Endothelial cell of umbilical vein (primary cell): ENCODE results near the gene MED27. TPM values are rescaled to one million over a fixed set of nuclear protein-coding genes. Genes with fewer than 3 reads are reported as not detected.

ENCODE experiments used
- BruUV-seq: library from RNA; stranded (reverse); fragments of 400-500 nt; replicated peaks from 2 replicates; lab custom pipeline; 2021; lab: Mats Ljungman, UMichigan
- CTCF ChIA-PET: fragments of 300-600, 350-600 bp; sonication (Branson Sonifier 250); formaldehyde crosslinking; loops from one replicate; lab custom pipeline; 2021; ENCODE audit warnings: antibody characterized with exemption, inconsistent platforms; lab: Charles Lee
- POLR2A ChIA-PET: fragments of 300-600, 350-600 bp; sonication (Branson Sonifier 250); formaldehyde crosslinking; loops from one replicate; lab custom pipeline; 2021; ENCODE audit warnings: antibody characterized with exemption, inconsistent platforms; lab: Charles Lee
- DNase-seq: peaks from one replicate; pipeline ENCODE4 v3.0.0-alpha.2; 2011; ENCODE audit warnings: low read depth, low spot score
- FAIRE-seq: peaks from 2 replicates; lab custom pipeline; 2011; peaks lifted over from hg19 to GRCh38; lab: Jason Lieb, UNC
- H2AFZ ChIP-seq: 2 replicates; pipeline ENCODE4 v1.6.0; 2012; ENCODE audit warnings: low read depth, low read length, control low read depth, inconsistent platforms
- H3K27ac ChIP-seq: 2 replicates; pipeline ENCODE4 v1.5.1; 2011; ENCODE audit warnings: low read depth, mild to moderate bottlenecking, control low read depth, low read length, moderate library complexity; ENCODE audit not compliant: insufficient read depth
- H3K27me3 ChIP-seq, 2 experiments: 2 replicates each; pipeline versions ENCODE4 v1.6.0 to v1.6.1; 2011; ENCODE audit warnings: low read length in 2 of 2, mixed read lengths in 1 of 2; ENCODE audit not compliant: control insufficient read depth in 2 of 2, insufficient read depth in 2 of 2
- H3K36me3 ChIP-seq, 2 experiments: 2 replicates in 1 of 2; 3 replicates in 1 of 2; pipeline ENCODE4 v1.5.1; 2011; ENCODE audit warnings: low read length in 2 of 2, mild to moderate bottlenecking in 1 of 2, moderate library complexity in 1 of 2; ENCODE audit not compliant: control insufficient read depth in 2 of 2, insufficient read depth in 2 of 2; ENCODE audit errors: extremely low read depth in 1 of 2
- H3K4me1 ChIP-seq: 3 replicates; pipeline ENCODE4 v1.5.1; 2011; ENCODE audit warnings: mild to moderate bottlenecking, low read length; ENCODE audit not compliant: control insufficient read depth, insufficient read depth; ENCODE audit errors: extremely low read depth
- H3K4me2 ChIP-seq: 2 replicates; pipeline ENCODE4 v1.6.1; 2011; ENCODE audit warnings: low read length, control low read depth, mixed read lengths; ENCODE audit not compliant: insufficient read depth
- H3K4me3 ChIP-seq, 3 experiments: fragments of 200-600 bp in 1 of 3; sonication (generic), shearing (Covaris generic) in 1 of 3; replicated peaks in 1 of 3; 2 replicates each; pipeline ENCODE4 v1.5.1; 2011 to 2016; ENCODE audit warnings: control low read depth in 3 of 3, low read length in 3 of 3, mild to moderate bottlenecking in 2 of 3, inconsistent platforms in 1 of 3, low read depth in 1 of 3, moderate library complexity in 1 of 3; ENCODE audit not compliant: insufficient read depth in 1 of 3
- H3K79me2 ChIP-seq: 2 replicates; pipeline ENCODE4 v1.6.0; 2012; ENCODE audit warnings: low read length, inconsistent platforms; ENCODE audit not compliant: control insufficient read depth, insufficient read depth
- H3K9ac ChIP-seq: replicated peaks from 2 replicates; pipeline ENCODE3; 2011; ENCODE audit warnings: low read length, control low read depth; ENCODE audit not compliant: insufficient read depth; ENCODE audit errors: extremely low read depth
- H3K9me1 ChIP-seq: replicated peaks from 3 replicates; pipeline ENCODE4 v1.6.0; 2011; ENCODE audit warnings: mild to moderate bottlenecking, low read length; ENCODE audit not compliant: control insufficient read depth, insufficient read depth; ENCODE audit errors: extremely low read depth
- H3K9me3 ChIP-seq: replicated peaks from 2 replicates; pipeline ENCODE4 v1.5.1; 2012; ENCODE audit warnings: low read length, inconsistent platforms; ENCODE audit not compliant: control insufficient read depth, insufficient read depth
- H4K20me1 ChIP-seq: replicated peaks from 2 replicates; pipeline ENCODE3; 2011; ENCODE audit warnings: mild to moderate bottlenecking, low read length; ENCODE audit not compliant: control insufficient read depth, insufficient read depth; ENCODE audit errors: extremely low read depth
- CTCF ChIP-seq, 2 donors: IDR thresholded peaks; 1 replicate in 1 of 2; 2 replicates in 1 of 2; pipeline ENCODE4 v1.5.1; 2011; ENCODE audit warnings: low read length in 2 of 2, mild to moderate bottlenecking in 2 of 2, moderate library complexity in 2 of 2, control low read depth in 1 of 2, inconsistent platforms in 1 of 2, low read depth in 1 of 2; ENCODE audit not compliant: insufficient read depth in 1 of 2; ENCODE audit errors: extremely low read depth in 1 of 2
- EZH2 ChIP-seq: IDR thresholded peaks from 2 replicates; pipeline ENCODE4 v1.6.1; 2012; ENCODE audit warnings: borderline replicate concordance, low read depth, mild to moderate bottlenecking, moderate library complexity, low read length, inconsistent platforms; ENCODE audit not compliant: severe bottlenecking
- FOS ChIP-seq: IDR thresholded peaks from 2 replicates; pipeline ENCODE4 v1.6.1; 2011; ENCODE audit warnings: mild to moderate bottlenecking, low read length, moderate library complexity, borderline replicate concordance; ENCODE audit not compliant: insufficient read depth
- GATA2 ChIP-seq: IDR thresholded peaks from 2 replicates; pipeline ENCODE4 v1.7.0; 2011; ENCODE audit warnings: low read depth, mild to moderate bottlenecking, moderate library complexity, mixed read lengths, low read length; ENCODE audit not compliant: insufficient read length, insufficient read depth
- JUN ChIP-seq: IDR thresholded peaks from 2 replicates; pipeline ENCODE4 v1.6.1; 2011; ENCODE audit warnings: borderline replicate concordance, low read depth; ENCODE audit not compliant: insufficient read length, insufficient read depth
- MAX ChIP-seq: IDR thresholded peaks from 2 replicates; pipeline ENCODE4 v1.6.1; 2011; ENCODE audit not compliant: insufficient read depth, insufficient read length
- MYC ChIP-seq: IDR thresholded peaks from one replicate; pipeline ENCODE4 v1.6.1; 2011; ENCODE audit warnings: mild to moderate bottlenecking, low read depth, low read length
- POLR2A ChIP-seq: IDR thresholded peaks from 2 replicates; pipeline ENCODE4 v1.6.1; 2012; ENCODE audit warnings: low read depth, mild to moderate bottlenecking, control low read depth, low read length
- POLR2AphosphoS5 ChIP-seq: IDR thresholded peaks from 2 replicates; pipeline ENCODE4 v1.6.1; 2012; ENCODE audit warnings: low read depth, mild to moderate bottlenecking, control low read depth, low read length, moderate library complexity; ENCODE audit not compliant: insufficient read depth
- dilution Hi-C: fragments of 300-500 bp; cut with MboI; formaldehyde crosslinking; loops from one replicate; pipeline ENCODE4 v1.15.0; 2019; ENCODE audit warnings: low sequenced_read_pairs; ENCODE audit not compliant: extremely low pct_ligation_motif_present
- intact Hi-C: fragments of 100-400 bp; cut with micrococcal nuclease; formaldehyde crosslinking; loops from one replicate; pipeline ENCODE4 v1.10.0; 2022
- polyA plus RNA-seq, 4 experiments: library from polyadenylated mRNA; depleted of rRNA in 3 of 4; stranded (reverse) in 3 of 4; unstranded in 1 of 4; fragments of >200 nt; gene quantifications; 2 replicates each; pipeline versions ENCODE4 v1.2.1 to v1.2.3, GENCODE V29; 2011 to 2012; ENCODE audit warnings: missing spikeins in 1 of 4
- total RNA-seq: library from RNA; stranded (reverse); gene quantifications from 2 replicates; pipeline ENCODE4 v1.2.3, GENCODE V29; 2021

The MED27 gene
- total and polyA plus RNA-seq, 2 donors (not counting 3 experiments of a cell fraction or from before 2014, with no cell fraction given), result 27.9 to 47.8 TPM

GRCh38 chr9:132094314-132094791 is 14.7 kb upstream of the MED27 start:
- Histone ChIP-seq H2AFZ (no peak overlapping the region), H3K36me3 (no peaks in the 10 kb centered on the region), H3K9me3 (no peaks in the 10 kb centered on the region), H3K4me2 (no peak overlapping the region), H3K4me3 (no peak overlapping the region), H3K27me3 (peaks cover 0 to 6% of the 10 kb centered on the region in 2 experiments), H3K9me1 (no peaks in the 10 kb centered on the region), H4K20me1 (no peaks in the 10 kb centered on the region), H3K27ac (no peak overlapping the region), H3K9ac (no peak overlapping the region), H3K79me2 (no peaks in the 10 kb centered on the region), H3K4me1 (no peaks in the 10 kb centered on the region)
- ChIA-PET CTCF (no interaction called here), POLR2A (no interaction called here)
- no peak for FAIRE-seq
- no TSS peak for BruUV-seq
- no peak for DNase-seq
- dilution Hi-C loops (no loop called here), intact Hi-C loops (no loop called here)
- TF ChIP-seq MYC (no peak), JUN (no peak), POLR2A (no peak), POLR2AphosphoS5 (no peak), CTCF (IDR thresholded peaks at IDR 0.05; ENCODE audit: extremely low read depth in 1 of 2, insufficient read depth in 1 of 2, low read depth in 1 of 2, low read length in 2 of 2) (no peak), FOS (no peak), MAX (no peak), EZH2 (no peak), GATA2 (no peak)
